GM23248 (cell line): Measurements from ENCODE around the gene TMEM271. TPM values are rescaled to one million over a fixed set of nuclear protein-coding genes. Genes with fewer than 3 reads are reported as not detected.

Experiments used
- DNase-seq: peaks from one replicate; pipeline ENCODE4 v3.0.0-alpha.2; 2015
- H2AFZ ChIP-seq: fragments of 200-600 bp; sonication (generic); 2 replicates; pipeline ENCODE4 v1.6.1; 2016; ENCODE audit warnings: antibody characterized with exemption
- H3F3A ChIP-seq: fragments of 200-600 bp; sonication (generic); 2 replicates; pipeline ENCODE4 v1.6.1; 2016; ENCODE audit warnings: mild to moderate bottlenecking, antibody characterized with exemption, mixed run types; ENCODE audit not compliant: insufficient read depth
- H3K27ac ChIP-seq: fragments of 200-600 bp; sonication (generic); 2 replicates; pipeline ENCODE4 v1.5.1; 2016; ENCODE audit warnings: mild to moderate bottlenecking
- H3K27me3 ChIP-seq: fragments of 200-600 bp; sonication (generic); replicated peaks from 2 replicates; pipeline ENCODE4 v1.6.1; 2016; ENCODE audit warnings: mild to moderate bottlenecking; ENCODE audit not compliant: insufficient read depth
- H3K36me3 ChIP-seq: fragments of 200-600 bp; sonication (generic); 2 replicates; pipeline ENCODE4 v1.6.1; 2016; ENCODE audit warnings: low read depth, mild to moderate bottlenecking
- H3K4me1 ChIP-seq: fragments of 200-600 bp; sonication (generic); 2 replicates; pipeline ENCODE4 v1.6.1; 2016; ENCODE audit warnings: mild to moderate bottlenecking; ENCODE audit not compliant: insufficient read depth
- H3K4me2 ChIP-seq: fragments of 200-600 bp; sonication (generic); one replicate; pipeline ENCODE4 v1.6.1; 2016; ENCODE audit warnings: mild to moderate bottlenecking; ENCODE audit not compliant: unreplicated experiment
- H3K4me3 ChIP-seq: fragments of 200-600 bp; sonication (generic); 2 replicates; pipeline ENCODE4 v1.5.1; 2016; ENCODE audit warnings: mild to moderate bottlenecking
- H3K79me2 ChIP-seq: fragments of 200-600 bp; sonication (generic); 2 replicates; pipeline ENCODE4 v1.6.1; 2016; ENCODE audit warnings: mild to moderate bottlenecking; ENCODE audit not compliant: insufficient read depth
- H3K9ac ChIP-seq: fragments of 200-600 bp; sonication (generic); 2 replicates; pipeline ENCODE4 v1.6.1; 2016; ENCODE audit warnings: mild to moderate bottlenecking
- H3K9me2 ChIP-seq: fragments of 200-600 bp; sonication (generic); 2 replicates; pipeline ENCODE4 v1.6.1; 2016; ENCODE audit warnings: mixed run types, mild to moderate bottlenecking, moderate library complexity; ENCODE audit not compliant: insufficient read depth
- H3K9me3 ChIP-seq: fragments of 200-600 bp; sonication (generic); one replicate; pipeline ENCODE4 v1.6.1; 2017; ENCODE audit warnings: low read depth
- H4K20me1 ChIP-seq: fragments of 200-600 bp; sonication (generic); 2 replicates; pipeline ENCODE4 v1.6.0; 2016; ENCODE audit not compliant: insufficient read depth
- EZH2 ChIP-seq: fragments of 200-600 bp; sonication (generic); IDR thresholded peaks from 2 replicates; pipeline ENCODE4 v1.6.1; 2018; ENCODE audit warnings: antibody characterized with exemption, mild to moderate bottlenecking; ENCODE audit not compliant: insufficient read depth, poor library complexity, severe bottlenecking
- EZH2phosphoT487 ChIP-seq: fragments of 200-600 bp; sonication (generic); IDR thresholded peaks from 2 replicates; pipeline ENCODE4 v1.6.1; 2018; ENCODE audit warnings: antibody characterized with exemption, moderate library complexity, mild to moderate bottlenecking, low read depth; ENCODE audit not compliant: insufficient read depth
- WGBS, 2 experiments: methylation state at CpG; one replicate each; pipeline ENCODE4 v1.1.6; 2015 to 2017; ENCODE audit warnings: low lambda C conversion rate in 2 of 2, low coverage in 1 of 2; ENCODE audit errors: missing lambda C conversion rate in 2 of 2; 5-methylcytosine and 5-hydroxymethylcytosine counted together
- in situ Hi-C: fragments of 300-500 bp; cut with MboI; formaldehyde crosslinking; loops from 2 replicates; pipeline ENCODE4 v1.15.0; 2020
- polyA plus RNA-seq: library from polyadenylated mRNA; unstranded; fragments of >200 nt; fragmentation: Nextera tagmentation; extraction: Ambion mirVana; gene quantifications from 2 replicates; pipeline ENCODE4 v1.2.1, GENCODE V29; 2016
- total RNA-seq: library from RNA; depleted of rRNA; stranded (reverse); fragments of >200 nt; shearing (Covaris generic); gene quantifications from 2 replicates; pipeline ENCODE4 v1.2.3, GENCODE V29; 2014

TMEM271 gene
- total and polyA plus RNA-seq, 2 experiments from 2014 or later = not detected

- no peak overlapping the region for H3K9ac ChIP-seq
- H3K79me2 ChIP-seq = 0 out of 2 replicates have a peak, but pooled peaks cover 4% of the 10 kb centered on the region
- no peaks in the 10 kb centered on the region for H4K20me1 ChIP-seq
- H3K9me3 ChIP-seq = no peaks in the 10 kb centered on the region
- no peak overlapping the region for H3K4me2 ChIP-seq
- TF ChIP-seq EZH2 (no peak), EZH2phosphoT487 (no peak)
- in situ Hi-C loops = no loop called here
- no peak for DNase-seq
- H3K4me3 ChIP-seq = no peak overlapping the region
- no peak overlapping the region for H2AFZ ChIP-seq
- peaks cover 12% of the 10 kb centered on the region; the same call in 1 of the 2 replicates for H3K36me3 ChIP-seq
- no peaks in the 10 kb centered on the region for H3K27me3 ChIP-seq
- H3F3A ChIP-seq = no peaks in the 10 kb centered on the region
- no peak overlapping the region for H3K27ac ChIP-seq
- H3K9me2 ChIP-seq = no peaks in the 10 kb centered on the region
- WGBS, 2 experiments = 93 to 98% methylated on average over 11 of the region's 11 CpGs
- H3K4me1 ChIP-seq = no peaks in the 10 kb centered on the region
These were observed 45.0 kb downstream of the TMEM271 start for GRCh38 chr4:531076-531475.

GRCh38 chr4:530017-530781 lies 45.9 kb downstream of the TMEM271 start:
- Histone ChIP-seq H3K36me3 (peaks cover 17% of the 10 kb centered on the region; the same call in 1 of the 2 replicates), H3K4me3 (no peak overlapping the region), H2AFZ (no peak overlapping the region), H3K27ac (no peak overlapping the region), H3K79me2 (0 out of 2 replicates have a peak, but pooled peaks cover 4% of the 10 kb centered on the region), H3K9me2 (no peaks in the 10 kb centered on the region), H3F3A (no peaks in the 10 kb centered on the region), H3K9me3 (no peaks in the 10 kb centered on the region), H4K20me1 (no peaks in the 10 kb centered on the region), H3K27me3 (no peaks in the 10 kb centered on the region), H3K9ac (no peak overlapping the region), H3K4me2 (no peak overlapping the region), H3K4me1 (no peaks in the 10 kb centered on the region)
- DNase-seq = no peak
- in situ Hi-C loops = no loop called here
- WGBS, 2 experiments = 86 to 89% methylated on average over 17 of the region's 17 CpGs
- TF ChIP-seq EZH2 (no peak), EZH2phosphoT487 (no peak)

DNA sequence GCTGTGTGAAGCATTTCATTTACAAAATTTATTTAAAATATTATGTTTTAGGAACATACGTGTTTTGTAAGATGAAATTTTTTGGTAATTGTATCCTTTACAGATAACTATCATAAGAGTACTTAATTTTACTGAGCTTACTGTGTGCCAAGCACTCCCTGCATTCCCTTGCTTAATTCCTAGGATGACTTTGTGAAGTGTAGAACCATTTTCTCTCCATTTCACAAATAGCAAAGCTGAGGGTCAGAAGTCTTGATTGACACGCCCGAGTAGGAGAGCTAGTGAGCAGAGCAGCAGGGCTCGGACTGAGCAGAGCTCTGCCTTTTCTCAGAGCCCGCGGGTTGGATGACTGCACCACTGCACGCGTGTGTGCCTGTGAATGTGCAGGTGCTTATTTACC lies 46.5 kb downstream of the TMEM271 start:
- Histone ChIP-seq H3K9me2 (no peaks in the 10 kb centered on the region), H3K36me3 (peaks cover 20% of the 10 kb centered on the region; the same call in 1 of the 2 replicates), H3K79me2 (0 out of 2 replicates have a peak, but pooled peaks cover 4% of the 10 kb centered on the region), H3K4me3 (no peak overlapping the region), H3K9me3 (no peaks in the 10 kb centered on the region), H3K4me2 (no peak overlapping the region), H3K4me1 (no peaks in the 10 kb centered on the region), H2AFZ (no peak overlapping the region), H4K20me1 (no peaks in the 10 kb centered on the region), H3K9ac (no peak overlapping the region), H3F3A (no peaks in the 10 kb centered on the region), H3K27me3 (no peaks in the 10 kb centered on the region), H3K27ac (no peak overlapping the region)
- no peak for DNase-seq
- TF ChIP-seq EZH2phosphoT487 (no peak), EZH2 (no peak)
- 96% methylated on average over 8 of the region's 8 CpGs for WGBS, 2 experiments
- in situ Hi-C loops = no loop called here

DNA sequence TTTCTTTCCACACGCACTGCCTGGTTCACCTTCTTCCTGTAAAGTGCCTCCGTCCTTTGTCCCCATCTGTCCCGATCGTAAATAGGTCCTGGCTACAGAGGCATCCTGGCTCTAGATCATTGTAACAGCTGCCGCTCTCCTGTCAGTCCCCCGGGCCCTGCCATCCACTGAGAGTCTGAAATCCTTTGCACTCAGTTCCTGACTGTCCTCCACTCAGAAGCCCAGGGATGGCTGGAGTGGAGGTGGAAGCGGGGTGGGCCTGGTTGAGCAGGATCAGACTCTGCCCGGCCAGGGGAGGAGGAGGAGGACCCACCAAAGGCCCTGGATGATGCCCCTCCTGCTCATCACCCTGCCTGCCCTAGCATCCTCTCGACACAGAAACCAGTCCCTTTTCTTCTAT lies 47.3 kb downstream of the TMEM271 start:
- no peaks in the 10 kb centered on the region for H3F3A ChIP-seq
- H3K27ac ChIP-seq = no peak overlapping the region
- no peaks in the 10 kb centered on the region for H4K20me1 ChIP-seq
- H2AFZ ChIP-seq = no peak overlapping the region
- 86 to 90% methylated on average over 9 of the region's 9 CpGs for WGBS, 2 experiments
- H3K4me3 ChIP-seq = no peak overlapping the region
- no peak overlapping the region for H3K9ac ChIP-seq
- in situ Hi-C loops = no loop called here
- H3K36me3 ChIP-seq = peaks cover 24% of the 10 kb centered on the region; the same call in 1 of the 2 replicates
- no peaks in the 10 kb centered on the region for H3K9me3 ChIP-seq
- H3K9me2 ChIP-seq = no peaks in the 10 kb centered on the region
- no peak overlapping the region for H3K4me2 ChIP-seq
- H3K27me3 ChIP-seq = no peaks in the 10 kb centered on the region
- no peak for DNase-seq
- H3K4me1 ChIP-seq = no peaks in the 10 kb centered on the region
- 0 out of 2 replicates have a peak, but pooled peaks cover 4% of the 10 kb centered on the region for H3K79me2 ChIP-seq
- TF ChIP-seq EZH2phosphoT487 (no peak), EZH2 (no peak)
